ENCODE results near the gene GPR75. TPM values are rescaled to one million over a fixed set of nuclear protein-coding genes. Genes with fewer than 3 reads are reported as not detected.

The GPR75 gene
- total and polyA plus RNA-seq, 2 of the 8 experiments (the other 6 are each of a cell fraction or from before 2014, with no cell fraction given) = 3.5 to 4.3 TPM

GRCh38 chr2:53826030-53826410 is 33.7 kb downstream of the GPR75 start:
- H3K36me3 ChIP-seq (ENCODE audit: control insufficient read depth in 2 of 4, insufficient read depth in 4 of 4, low read length in 3 of 4) = no peaks in the 10 kb centered on the region
- H4K91ac ChIP-seq (replicated peaks; ENCODE audit: insufficient read length, low read length) = no peak overlapping the region
- H3K18ac ChIP-seq (ENCODE audit: extremely low read depth, low read length) = no peak overlapping the region; the same call in 1 of the 2 replicates
- no peak overlapping the region for H2BK120ac ChIP-seq (replicated peaks; ENCODE audit: low read depth, low read length)
- 60% methylated on average over 1 of the region's 1 CpG; no CpG with 5 or more reads in 1 of the 2 experiments for WGBS, 2 experiments (ENCODE audit: extremely low coverage in 1 of 2, insufficient coverage in 1 of 2, insufficient read length in 1 of 2, insufficient replicate concordance in 2 of 2, low coverage in 1 of 2, low lambda C conversion rate in 2 of 2, missing lambda C conversion rate in 1 of 2)
- peaks cover 0 to 10% (median 8%) of the 10 kb centered on the region in 4 experiments; a peak in 5 of 7 replicates for H3K4me1 ChIP-seq (replicated peaks in 1 of 4; ENCODE audit: control insufficient read depth in 3 of 4, insufficient read depth in 4 of 4, low read length in 3 of 4)
- no peak overlapping the region for H3K4ac ChIP-seq (replicated peaks; ENCODE audit: insufficient read length, low read depth, low read length)
- DNase-seq (ENCODE audit: low read depth in 1 of 2, low spot score in 2 of 2) (no peak), FAIRE-seq (no peak)
- H2BK12ac ChIP-seq (ENCODE audit: low read depth, low read length) = no peak overlapping the region
- no peaks in the 10 kb centered on the region for H3K27me3 ChIP-seq (replicated peaks in 1 of 4; ENCODE audit: control insufficient read depth in 3 of 4, extremely low read depth in 1 of 4, insufficient read depth in 3 of 4, low read length in 3 of 4)
- H3K27ac ChIP-seq (ENCODE audit: low read depth, low read length) = no peak overlapping the region
- no peak overlapping the region for H2BK5ac ChIP-seq (ENCODE audit: low read depth, low read length)
- CTCF ChIA-PET (ENCODE audit: partially characterized antibody) = no interaction called here
- POLR2A ChIA-PET (ENCODE audit: partially characterized antibody) = no interaction called here
- H3K56ac ChIP-seq (replicated peaks; ENCODE audit: insufficient read length, low read depth, low read length) = no peak overlapping the region
- no peak overlapping the region for H4K5ac ChIP-seq (ENCODE audit: insufficient read length, low read depth, low read length)
- H2AFZ ChIP-seq (ENCODE audit: low read length) = no peak overlapping the region
- H2BK20ac ChIP-seq (ENCODE audit: low read length) = no peak overlapping the region
- H3K23me2 ChIP-seq (ENCODE audit: low read depth, low read length) = no peaks in the 10 kb centered on the region
- no peak overlapping the region for H3K4me2 ChIP-seq (ENCODE audit: insufficient read depth in 1 of 2, low read depth in 2 of 2, low read length in 2 of 2)
- no peak overlapping the region for H2AK5ac ChIP-seq (ENCODE audit: low read depth, low read length)
- H2BK15ac ChIP-seq (ENCODE audit: low read length) = no peak overlapping the region
- H3K9me3 ChIP-seq (ENCODE audit: insufficient read depth in 2 of 2, low read depth in 1 of 2, low read length in 1 of 2) = no peaks in the 10 kb centered on the region
- H3K14ac ChIP-seq (ENCODE audit: insufficient read length) = no peak overlapping the region
- no peak overlapping the region for H3K4me3 ChIP-seq (ENCODE audit: extremely low read depth in 1 of 4, insufficient read depth in 2 of 4, low read depth in 3 of 4, low read length in 4 of 4)
- H3K9ac ChIP-seq (replicated peaks in 1 of 4; ENCODE audit: extremely low read depth in 1 of 4, low read depth in 3 of 4, low read length in 3 of 4) = no peak overlapping the region
- no peaks in the 10 kb centered on the region for H4K20me1 ChIP-seq (replicated peaks in 1 of 2; ENCODE audit: control insufficient read depth in 1 of 2, insufficient read depth in 2 of 2, low read length in 2 of 2)
- TF ChIP-seq, protein P1, sequence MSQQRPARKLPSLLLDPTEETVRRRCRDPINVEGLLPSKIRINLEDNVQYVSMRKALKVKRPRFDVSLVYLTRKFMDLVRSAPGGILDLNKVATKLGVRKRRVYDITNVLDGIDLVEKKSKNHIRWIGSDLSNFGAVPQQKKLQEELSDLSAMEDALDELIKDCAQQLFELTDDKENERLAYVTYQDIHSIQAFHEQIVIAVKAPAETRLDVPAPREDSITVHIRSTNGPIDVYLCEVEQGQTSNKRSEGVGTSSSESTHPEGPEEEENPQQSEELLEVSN (IDR thresholded peaks at IDR 0.05) = no peak
- TF ChIP-seq SP4 (IDR thresholded peaks at IDR 0.05; ENCODE audit: low read length) = no peak
- TF ChIP-seq CHD2 (IDR thresholded peaks at IDR 0.05; ENCODE audit: low read length) = no peak
- no peak for TF ChIP-seq CBX8 (IDR thresholded peaks at IDR 0.05; ENCODE audit: borderline replicate concordance, low read depth, low read length)
- H3K23ac ChIP-seq (ENCODE audit: insufficient read length) = no peak overlapping the region
- H3K79me1 ChIP-seq (ENCODE audit: low read depth, low read length) = no peaks in the 10 kb centered on the region
- no peaks in the 10 kb centered on the region for H3K79me2 ChIP-seq (ENCODE audit: control insufficient read depth in 1 of 2, insufficient read depth in 2 of 2, low read length in 2 of 2)
- no peak overlapping the region for H4K8ac ChIP-seq (ENCODE audit: extremely low read depth, insufficient read depth, low read length)

Data from H1 (cell line).